H1 (cell line): ENCODE measurements around the gene SNAP25. TPM values are rescaled to one million over a fixed set of nuclear protein-coding genes. Genes with fewer than 3 reads are reported as not detected.

Experiments
- CTCF ChIA-PET: fragments of 300-600 bp; sonication (Branson Sonifier 250); formaldehyde crosslinking; loops from one replicate; lab custom pipeline; 2021; ENCODE audit not compliant: partially characterized antibody; lab: Charles Lee
- POLR2A ChIA-PET: fragments of 300-600 bp; sonication (Branson Sonifier 250); formaldehyde crosslinking; loops from one replicate; lab custom pipeline; 2021; ENCODE audit warnings: inconsistent platforms; ENCODE audit not compliant: partially characterized antibody; lab: Charles Lee
- DNase-seq, 2 experiments: peaks; one replicate each; pipeline versions ENCODE4 v3.0.0 to v3.0.0-alpha.2; 2010 to 2022; ENCODE audit warnings: low spot score in 2 of 2, low read depth in 1 of 2, mixed read lengths in 1 of 2
- FAIRE-seq: peaks from 2 replicates; lab custom pipeline; 2011; peaks lifted over from hg19 to GRCh38; lab: Jason Lieb, UNC
- H2AFZ ChIP-seq: 2 replicates; pipeline ENCODE4 v1.8.1; 2012; ENCODE audit warnings: low read length, inconsistent platforms
- H2AK5ac ChIP-seq: 2 replicates; pipeline ENCODE4 v1.6.1; 2013; ENCODE audit warnings: low read depth, low read length
- H2BK120ac ChIP-seq: replicated peaks from 2 replicates; pipeline ENCODE3; 2013; ENCODE audit warnings: low read depth, low read length, inconsistent platforms
- H2BK12ac ChIP-seq: 2 replicates; pipeline ENCODE4 v1.6.1; 2013; ENCODE audit warnings: low read depth, low read length
- H2BK15ac ChIP-seq: 2 replicates; pipeline ENCODE4 v1.6.1; 2013; ENCODE audit warnings: low read length
- H2BK20ac ChIP-seq: 2 replicates; pipeline ENCODE4 v1.6.1; 2013; ENCODE audit warnings: low read length
- H2BK5ac ChIP-seq: 2 replicates; pipeline ENCODE4 v1.6.1; 2013; ENCODE audit warnings: low read depth, low read length
- H3K14ac ChIP-seq: 2 replicates; pipeline ENCODE4 v1.6.1; 2013; ENCODE audit warnings: inconsistent platforms; ENCODE audit not compliant: insufficient read length
- H3K18ac ChIP-seq: 2 replicates; pipeline ENCODE4 v1.6.1; 2013; ENCODE audit warnings: low read length; ENCODE audit errors: extremely low read depth
- H3K23ac ChIP-seq: 2 replicates; pipeline ENCODE4 v1.6.1; 2013; ENCODE audit warnings: inconsistent platforms; ENCODE audit not compliant: insufficient read length
- H3K23me2 ChIP-seq: 2 replicates; pipeline ENCODE4 v1.6.1; 2013; ENCODE audit warnings: low read depth, low read length
- H3K27ac ChIP-seq: 2 replicates; pipeline ENCODE4 v1.6.1; 2011; ENCODE audit warnings: low read depth, low read length, inconsistent platforms
- H3K27me3 ChIP-seq, 4 experiments: replicated peaks in 1 of 4; 1 replicate in 1 of 4; 2 replicates in 3 of 4; pipeline versions ENCODE4 v1.6.1 to v1.8.1; 2011 to 2013; ENCODE audit warnings: low read length in 3 of 4, mild to moderate bottlenecking in 3 of 4, inconsistent platforms in 2 of 4, mixed read lengths in 2 of 4, moderate library complexity in 1 of 4; ENCODE audit not compliant: control insufficient read depth in 3 of 4, insufficient read depth in 3 of 4; ENCODE audit errors: extremely low read depth in 1 of 4
- H3K36me3 ChIP-seq, 4 experiments: 2 replicates each; pipeline versions ENCODE4 v1.6.1 to v1.8.1; 2011 to 2013; ENCODE audit warnings: mild to moderate bottlenecking in 4 of 4, low read length in 3 of 4, moderate library complexity in 2 of 4, control low read depth in 1 of 4, inconsistent platforms in 1 of 4; ENCODE audit not compliant: insufficient read depth in 4 of 4, control insufficient read depth in 2 of 4
- H3K4ac ChIP-seq: replicated peaks from 2 replicates; pipeline ENCODE3; 2013; ENCODE audit warnings: low read length, low read depth, mixed read lengths, inconsistent platforms; ENCODE audit not compliant: insufficient read length
- H3K4me1 ChIP-seq, 4 experiments: replicated peaks in 1 of 4; 1 replicate in 1 of 4; 2 replicates in 3 of 4; pipeline versions ENCODE4 v1.6.1 to v1.8.1; 2011 to 2013; ENCODE audit warnings: low read length in 3 of 4, inconsistent platforms in 2 of 4, mixed read lengths in 1 of 4; ENCODE audit not compliant: insufficient read depth in 4 of 4, control insufficient read depth in 3 of 4
- H3K4me2 ChIP-seq, 2 experiments: 2 replicates each; pipeline versions ENCODE4 v1.6.1 to v1.8.1; 2011 to 2013; ENCODE audit warnings: low read depth in 2 of 2, low read length in 2 of 2, control low read depth in 1 of 2, inconsistent platforms in 1 of 2, mild to moderate bottlenecking in 1 of 2; ENCODE audit not compliant: insufficient read depth in 1 of 2
- H3K4me3 ChIP-seq, 4 experiments: fragments of 200-600, 300-600 bp in 1 of 4; sonication (generic), shearing (Covaris generic), sonication (Bioruptor Twin) in 1 of 4; 2 replicates each; pipeline versions ENCODE4 v1.5.1 to v1.8.1; 2011 to 2016; ENCODE audit warnings: low read length in 4 of 4, low read depth in 3 of 4, control low read depth in 2 of 4, inconsistent platforms in 2 of 4, mild to moderate bottlenecking in 2 of 4, mixed read lengths in 1 of 4, moderate library complexity in 1 of 4; ENCODE audit not compliant: insufficient read depth in 2 of 4; ENCODE audit errors: extremely low read depth in 1 of 4
- H3K56ac ChIP-seq: replicated peaks from 2 replicates; pipeline ENCODE3; 2013; ENCODE audit warnings: low read depth, mild to moderate bottlenecking, mixed read lengths, low read length, inconsistent platforms; ENCODE audit not compliant: insufficient read length
- H3K79me1 ChIP-seq: 2 replicates; pipeline ENCODE4 v1.6.1; 2013; ENCODE audit warnings: low read depth, low read length, control low read depth
- H3K79me2 ChIP-seq, 2 experiments: 2 replicates each; pipeline versions ENCODE4 v1.6.1 to v1.8.1; 2012 to 2013; ENCODE audit warnings: low read length in 2 of 2, mild to moderate bottlenecking in 2 of 2, inconsistent platforms in 1 of 2; ENCODE audit not compliant: insufficient read depth in 2 of 2, control insufficient read depth in 1 of 2
- H3K9ac ChIP-seq, 4 experiments: replicated peaks in 1 of 4; 1 replicate in 1 of 4; 2 replicates in 3 of 4; pipeline versions ENCODE4 v1.6.1 to v1.8.1; 2011 to 2013; ENCODE audit warnings: low read depth in 3 of 4, low read length in 3 of 4, control low read depth in 2 of 4, mild to moderate bottlenecking in 2 of 4, moderate library complexity in 2 of 4, inconsistent platforms in 1 of 4; ENCODE audit errors: extremely low read depth in 1 of 4
- H3K9me3 ChIP-seq, 2 experiments: 2 replicates each; pipeline versions ENCODE4 v1.6.1 to v1.8.1; 2012 to 2013; ENCODE audit warnings: mild to moderate bottlenecking in 2 of 2, moderate library complexity in 2 of 2, control low read depth in 1 of 2, inconsistent platforms in 1 of 2, low read depth in 1 of 2, low read length in 1 of 2, mixed read lengths in 1 of 2; ENCODE audit not compliant: insufficient read depth in 2 of 2
- H4K20me1 ChIP-seq, 2 experiments: replicated peaks in 1 of 2; 2 replicates each; pipeline versions ENCODE3 to v1.8.1; 2011 to 2013; ENCODE audit warnings: inconsistent platforms in 2 of 2, low read length in 2 of 2, mild to moderate bottlenecking in 1 of 2; ENCODE audit not compliant: insufficient read depth in 2 of 2, control insufficient read depth in 1 of 2
- H4K5ac ChIP-seq: 2 replicates; pipeline ENCODE4 v1.6.1; 2013; ENCODE audit warnings: low read length, low read depth, mixed read lengths, inconsistent platforms; ENCODE audit not compliant: insufficient read length
- H4K8ac ChIP-seq: 2 replicates; pipeline ENCODE4 v1.8.0; 2013; ENCODE audit warnings: mild to moderate bottlenecking, moderate library complexity, low read length, inconsistent platforms; ENCODE audit not compliant: insufficient read depth; ENCODE audit errors: extremely low read depth
- H4K91ac ChIP-seq: replicated peaks from 2 replicates; pipeline ENCODE3; 2013; ENCODE audit warnings: low read length, mixed read lengths, inconsistent platforms; ENCODE audit not compliant: insufficient read length
- CBX5 ChIP-seq: fragments of 300-800, 300-1000 bp; sonication (generic); IDR thresholded peaks from 2 replicates; pipeline ENCODE4 v1.7.1; 2016; ENCODE audit warnings: antibody characterized with exemption, low read length, low read depth
- RBBP5 ChIP-seq: IDR thresholded peaks from 2 replicates; pipeline ENCODE4 v1.7.1; 2012; ENCODE audit warnings: low read depth, mild to moderate bottlenecking, inconsistent platforms, low read length, moderate library complexity, borderline replicate concordance
- RNF2 ChIP-seq: fragments of 200-900, 300-1000 bp; sonication (generic); IDR thresholded peaks from 2 replicates; pipeline ENCODE4 v1.7.1; 2016; ENCODE audit warnings: borderline replicate concordance, low read depth, mild to moderate bottlenecking, antibody characterized with exemption, low read length; ENCODE audit not compliant: poor library complexity, severe bottlenecking; ENCODE audit errors: missing control alignments
- SAP30 ChIP-seq: fragments of 300-600 bp; sonication (generic); IDR thresholded peaks from 2 replicates; pipeline ENCODE4 v1.7.1; 2012; ENCODE audit warnings: low read length, moderate library complexity, mild to moderate bottlenecking, inconsistent platforms; ENCODE audit not compliant: insufficient read depth, insufficient replicate concordance
- SIX5 ChIP-seq: IDR thresholded peaks from 2 replicates; pipeline ENCODE4 v1.6.1; 2011; ENCODE audit warnings: mild to moderate bottlenecking, low read depth, low read length
- SP4 ChIP-seq: IDR thresholded peaks from 2 replicates; pipeline ENCODE4 v1.6.1; 2012; ENCODE audit warnings: low read length, inconsistent platforms
- SUZ12 ChIP-seq: fragments of 200-600 bp; sonication (generic); IDR thresholded peaks from 2 replicates; pipeline ENCODE4 v1.6.1; 2012; ENCODE audit warnings: mild to moderate bottlenecking, inconsistent platforms, low read length, moderate library complexity, mixed read lengths
- YY1 ChIP-seq: IDR thresholded peaks from 2 replicates; pipeline ENCODE4 v1.6.1; 2011; ENCODE audit warnings: low read depth, mild to moderate bottlenecking, low read length
- ZNF274 ChIP-seq: IDR thresholded peaks from 2 replicates; pipeline ENCODE4 v1.7.0; 2012; ENCODE audit warnings: low read length, borderline replicate concordance; ENCODE audit errors: extremely low read depth
- whole genome bisulfite sequencing, 2 experiments: shearing (Covaris generic) in 1 of 2; methylation state at CpG; one replicate each; pipeline versions ENCODE4 v1.1.6 to v1.1.7; 2013 to 2015; ENCODE audit warnings: low lambda C conversion rate in 2 of 2, mixed read lengths in 2 of 2, inconsistent platforms in 1 of 2, low coverage in 1 of 2, missing lambda C conversion rate in 1 of 2; ENCODE audit not compliant: insufficient replicate concordance in 2 of 2, insufficient coverage in 1 of 2, insufficient read length in 1 of 2; ENCODE audit errors: extremely low coverage in 1 of 2, missing lambda C conversion rate in 1 of 2; 5-methylcytosine and 5-hydroxymethylcytosine counted together
- polyA plus RNA-seq, 7 experiments: library from polyadenylated mRNA; depleted of rRNA in 3 of 7; stranded (reverse) in 5 of 7; unstranded in 2 of 7; fragments of >200 nt in 5 of 7; fragments of 200-250 nt in 2 of 7; gene quantifications; 1 replicate in 5 of 7; 2 replicates in 1 of 7; 4 replicates in 1 of 7; pipeline versions ENCODE4 v1.2.1 to v1.2.3, GENCODE V29; 2011 to 2013; ENCODE audit warnings: missing spikeins in 2 of 7, mixed read lengths in 2 of 7
- total RNA-seq: library from RNA; stranded (reverse); fragmentation: NEBNext Ultra II Directional; extraction: Animal tissue kit (Norgen Biotek cat#: 25700); gene quantifications from 2 replicates; pipeline ENCODE4 v1.2.1, GENCODE V29; 2021

Gene SNAP25
- total and polyA plus RNA-seq, 2 of the 8 experiments (the other 6 are each of a cell fraction or from before 2014, with no cell fraction given): 0.51 to 0.52 TPM

GRCh38 chr20:10192171-10192570 is 26.5 kb upstream of the SNAP25 start:
- H2AK5ac ChIP-seq: no peak overlapping the region
- H3K9ac ChIP-seq: no peak overlapping the region
- H3K56ac ChIP-seq: no peak overlapping the region
- no peak overlapping the region for H3K4me2 ChIP-seq
- H3K23ac ChIP-seq: no peak overlapping the region
- H3K79me1 ChIP-seq: no peaks in the 10 kb centered on the region
- no peaks in the 10 kb centered on the region for H3K4me1 ChIP-seq
- H3K79me2 ChIP-seq: no peaks in the 10 kb centered on the region
- no peak overlapping the region for H2BK5ac ChIP-seq
- no peak overlapping the region for H3K4ac ChIP-seq
- FAIRE-seq (no peak), DNase-seq (no peak)
- no peak overlapping the region for H2BK12ac ChIP-seq
- H3K14ac ChIP-seq: no peak overlapping the region
- WGBS, 2 experiments: 0% methylated on average over 1 of the region's 1 CpG; no CpG with 5 or more reads in 1 of the 2 experiments
- no peaks in the 10 kb centered on the region; the same call in 1 of the 2 replicates for H3K23me2 ChIP-seq
- H2AFZ ChIP-seq: no peak overlapping the region
- TF ChIP-seq ZNF274 (no peak), SAP30 (no peak), CBX5 (no peak), RNF2 (no peak), SUZ12 (no peak), SP4 (no peak), RBBP5 (no peak), YY1 (no peak), SIX5 (no peak)
- no peak overlapping the region for H3K4me3 ChIP-seq
- no peak overlapping the region for H3K27ac ChIP-seq
- ChIA-PET CTCF (interaction anchor here (0.7 to 2.3 kb wide), 5 partner anchors 13 to 323 kb away, joined by 3 to 8 read pairs (median 3); no protein-coding TSS in a partner anchor), POLR2A (no interaction called here)
- no peaks in the 10 kb centered on the region for H3K9me3 ChIP-seq
- H4K20me1 ChIP-seq: no peaks in the 10 kb centered on the region
- H4K8ac ChIP-seq: no peak overlapping the region
- no peak overlapping the region for H2BK15ac ChIP-seq
- H4K5ac ChIP-seq: no peak overlapping the region
- H3K27me3 ChIP-seq: no peaks in the 10 kb centered on the region
- no peak overlapping the region for H3K18ac ChIP-seq
- H3K36me3 ChIP-seq: no peaks in the 10 kb centered on the region; a peak in 1 of 8 replicates
- H2BK20ac ChIP-seq: no peak overlapping the region
- no peak overlapping the region for H2BK120ac ChIP-seq
- H4K91ac ChIP-seq: no peak overlapping the region
